HL-60 (cell line): ENCODE results near the gene WDR33.
"Not testable (repeated sequence)": the region's sequence is repeated elsewhere in the genome, so short reads cannot be mapped to it uniquely, and the experiment has no call there.

Source experiments
- DNase-seq, 2 experiments: peaks; one replicate each; pipeline ENCODE4 v3.0.0-alpha.2; 2010 to 2020; ENCODE audit warnings: low read depth in 1 of 2, low spot score in 1 of 2
- H3K27ac ChIP-seq: fragments of 250-450 bp; sonication (Bioruptor Pico); replicated peaks from 2 replicates; pipeline ENCODE4 v1.5.1; 2020; ENCODE audit warnings: mild to moderate bottlenecking, moderate library complexity
- H3K27me3 ChIP-seq: fragments of 250-450 bp; sonication (Bioruptor Pico); 2 replicates; pipeline ENCODE4 v1.5.1; 2021; ENCODE audit warnings: mild to moderate bottlenecking, moderate library complexity; ENCODE audit not compliant: insufficient read depth, poor library complexity, severe bottlenecking
- H3K4me3 ChIP-seq: replicated peaks from 2 replicates; pipeline ENCODE4 v1.5.1; 2011; ENCODE audit warnings: mild to moderate bottlenecking, control low read depth, low read length; ENCODE audit not compliant: insufficient read depth
- GABPA ChIP-seq: IDR thresholded peaks from 2 replicates; pipeline ENCODE4 v1.6.1; 2012; ENCODE audit warnings: low read depth
- POLR2AphosphoS5 ChIP-seq: IDR thresholded peaks from 2 replicates; pipeline ENCODE4 v1.6.1; 2012; ENCODE audit warnings: low read depth
- SPI1 ChIP-seq: IDR thresholded peaks from 2 replicates; pipeline ENCODE4 v1.6.1; 2012; ENCODE audit warnings: low read depth, mild to moderate bottlenecking, borderline replicate concordance
- TF ChIP-seq, protein P1 (sequence below): IDR thresholded peaks from 2 replicates; pipeline ENCODE4 v1.6.1; 2012; ENCODE audit warnings: low read depth; ENCODE audit not compliant: insufficient replicate concordance
- TF ChIP-seq, protein P2 (sequence below): IDR thresholded peaks from one replicate; pipeline ENCODE4 v1.5.1; 2011; ENCODE audit warnings: low read length, control low read depth, inconsistent platforms; ENCODE audit not compliant: insufficient read depth

Gene WDR33

DNA sequence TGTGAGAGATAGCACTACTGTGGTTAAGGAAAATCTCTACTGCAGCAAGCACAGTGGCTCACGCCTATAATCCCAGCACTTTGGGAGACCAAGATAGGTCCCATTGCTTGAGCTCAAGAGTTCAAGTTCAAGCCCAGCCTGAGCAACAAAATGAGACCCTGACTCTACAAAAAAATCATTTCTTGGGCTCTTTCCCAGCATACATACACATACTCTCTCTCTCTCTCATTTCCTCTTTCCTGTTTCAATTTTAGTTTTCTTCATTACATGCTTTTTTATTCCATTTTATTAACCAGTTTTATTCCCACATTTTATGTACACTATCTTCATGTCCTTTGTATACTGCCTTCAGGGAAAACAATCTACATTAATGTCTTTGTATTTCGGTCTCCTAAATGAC lies 14.6 kb downstream of the WDR33 start:
- no peak overlapping the region for H3K27ac ChIP-seq
- TF ChIP-seq GABPA = no peak
- TF ChIP-seq SPI1 = peak; percentile 9; the same call in 1 of the 2 replicates

GRCh38 chr2:127794901-127795300 lies 16.1 kb downstream of the WDR33 start:
- H3K4me3 ChIP-seq, H3K27ac ChIP-seq, H3K27me3 ChIP-seq: not testable (repeated sequence)
- TF ChIP-seq SPI1 (peak; percentile 29; the same call in 1 of the 2 replicates), POLR2AphosphoS5 (peak; percentile 24; the same call in 1 of the 2 replicates)
- peak in 1 of 2 experiments; percentile 14 for DNase-seq

More for the DNA sequence above, 14.6 kb downstream of the WDR33 start:
- DNase-seq = no peak
- Histone ChIP-seq H3K27me3 (no peaks in the 10 kb centered on the region), H3K4me3 (no peak overlapping the region)

DNA sequence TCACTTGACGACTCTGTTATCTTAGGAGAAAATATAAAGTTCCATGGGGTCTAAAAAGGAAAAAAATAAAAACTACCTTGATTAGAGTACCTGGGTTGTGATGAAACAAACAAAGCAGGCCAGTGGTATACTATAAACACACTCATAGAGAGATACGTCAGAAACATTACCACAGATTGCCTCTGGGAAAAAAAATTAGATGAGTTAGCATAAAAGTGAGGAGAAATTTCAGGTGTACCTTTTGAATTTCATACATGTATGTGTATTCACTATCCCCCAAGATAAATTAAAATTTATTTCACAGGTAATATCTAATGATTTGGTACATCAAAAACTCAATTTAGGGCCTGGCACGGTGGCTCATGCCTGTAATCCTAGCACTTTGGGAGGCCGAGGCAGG lies 18.2 kb downstream of the WDR33 start:
- TF ChIP-seq, protein P1, sequence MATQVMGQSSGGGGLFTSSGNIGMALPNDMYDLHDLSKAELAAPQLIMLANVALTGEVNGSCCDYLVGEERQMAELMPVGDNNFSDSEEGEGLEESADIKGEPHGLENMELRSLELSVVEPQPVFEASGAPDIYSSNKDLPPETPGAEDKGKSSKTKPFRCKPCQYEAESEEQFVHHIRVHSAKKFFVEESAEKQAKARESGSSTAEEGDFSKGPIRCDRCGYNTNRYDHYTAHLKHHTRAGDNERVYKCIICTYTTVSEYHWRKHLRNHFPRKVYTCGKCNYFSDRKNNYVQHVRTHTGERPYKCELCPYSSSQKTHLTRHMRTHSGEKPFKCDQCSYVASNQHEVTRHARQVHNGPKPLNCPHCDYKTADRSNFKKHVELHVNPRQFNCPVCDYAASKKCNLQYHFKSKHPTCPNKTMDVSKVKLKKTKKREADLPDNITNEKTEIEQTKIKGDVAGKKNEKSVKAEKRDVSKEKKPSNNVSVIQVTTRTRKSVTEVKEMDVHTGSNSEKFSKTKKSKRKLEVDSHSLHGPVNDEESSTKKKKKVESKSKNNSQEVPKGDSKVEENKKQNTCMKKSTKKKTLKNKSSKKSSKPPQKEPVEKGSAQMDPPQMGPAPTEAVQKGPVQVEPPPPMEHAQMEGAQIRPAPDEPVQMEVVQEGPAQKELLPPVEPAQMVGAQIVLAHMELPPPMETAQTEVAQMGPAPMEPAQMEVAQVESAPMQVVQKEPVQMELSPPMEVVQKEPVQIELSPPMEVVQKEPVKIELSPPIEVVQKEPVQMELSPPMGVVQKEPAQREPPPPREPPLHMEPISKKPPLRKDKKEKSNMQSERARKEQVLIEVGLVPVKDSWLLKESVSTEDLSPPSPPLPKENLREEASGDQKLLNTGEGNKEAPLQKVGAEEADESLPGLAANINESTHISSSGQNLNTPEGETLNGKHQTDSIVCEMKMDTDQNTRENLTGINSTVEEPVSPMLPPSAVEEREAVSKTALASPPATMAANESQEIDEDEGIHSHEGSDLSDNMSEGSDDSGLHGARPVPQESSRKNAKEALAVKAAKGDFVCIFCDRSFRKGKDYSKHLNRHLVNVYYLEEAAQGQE = no peak
- TF ChIP-seq POLR2AphosphoS5 (no peak), SPI1 (no peak), GABPA (no peak)
- TF ChIP-seq, protein P2, sequence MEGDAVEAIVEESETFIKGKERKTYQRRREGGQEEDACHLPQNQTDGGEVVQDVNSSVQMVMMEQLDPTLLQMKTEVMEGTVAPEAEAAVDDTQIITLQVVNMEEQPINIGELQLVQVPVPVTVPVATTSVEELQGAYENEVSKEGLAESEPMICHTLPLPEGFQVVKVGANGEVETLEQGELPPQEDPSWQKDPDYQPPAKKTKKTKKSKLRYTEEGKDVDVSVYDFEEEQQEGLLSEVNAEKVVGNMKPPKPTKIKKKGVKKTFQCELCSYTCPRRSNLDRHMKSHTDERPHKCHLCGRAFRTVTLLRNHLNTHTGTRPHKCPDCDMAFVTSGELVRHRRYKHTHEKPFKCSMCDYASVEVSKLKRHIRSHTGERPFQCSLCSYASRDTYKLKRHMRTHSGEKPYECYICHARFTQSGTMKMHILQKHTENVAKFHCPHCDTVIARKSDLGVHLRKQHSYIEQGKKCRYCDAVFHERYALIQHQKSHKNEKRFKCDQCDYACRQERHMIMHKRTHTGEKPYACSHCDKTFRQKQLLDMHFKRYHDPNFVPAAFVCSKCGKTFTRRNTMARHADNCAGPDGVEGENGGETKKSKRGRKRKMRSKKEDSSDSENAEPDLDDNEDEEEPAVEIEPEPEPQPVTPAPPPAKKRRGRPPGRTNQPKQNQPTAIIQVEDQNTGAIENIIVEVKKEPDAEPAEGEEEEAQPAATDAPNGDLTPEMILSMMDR = no peak
- Histone ChIP-seq H3K4me3 (no peak overlapping the region), H3K27me3 (no peaks in the 10 kb centered on the region), H3K27ac (no peak overlapping the region)
- no peak for DNase-seq

GRCh38 chr2:127790694-127791529 lies 20.1 kb downstream of the WDR33 start:
- Histone ChIP-seq H3K4me3 (no peak overlapping the region), H3K27ac (no peak overlapping the region), H3K27me3 (no peaks in the 10 kb centered on the region)
- TF ChIP-seq GABPA = no peak
- TF ChIP-seq, protein P2 = no peak
- TF ChIP-seq, protein P1 = no peak
- TF ChIP-seq POLR2AphosphoS5 = no peak
- peak in 1 of 2 experiments; percentile 15 for DNase-seq
